ENCODE data around the gene MRPL37.

GRCh38 chr1:54263601-54264226 lies 63.7 kb downstream of the MRPL37 start:
- TF ChIP-seq CTCF (optimal IDR thresholded peaks at IDR 0.05 in 1 of 3, IDR thresholded peaks at IDR 0.05 in 1 of 3, conservative IDR thresholded peaks at IDR 0.05 in 1 of 3; ENCODE audit: extremely low read depth in 1 of 3, insufficient read depth in 2 of 3, low read length in 3 of 3) (no peak), EZH2 (IDR thresholded peaks at IDR 0.05; ENCODE audit: low read length) (no peak)

All from keratinocyte (primary cell).